Lower leg skin (tissue), 3 donors: Measurements from ENCODE around the gene OSBP2.

Experiments used
- CTCF ChIP-seq, 3 donors: fragments of 450-650 bp; IDR thresholded peaks; one replicate each; pipeline ENCODE4 v1.5.1; 2016; ENCODE audit warnings: antibody characterized with exemption in 3 of 3, mild to moderate bottlenecking in 3 of 3, moderate library complexity in 2 of 3
- POLR2A ChIP-seq, 2 donors: fragments of 450-650 bp; IDR thresholded peaks; one replicate each; pipeline ENCODE4 v1.6.1; 2016 to 2017; ENCODE audit warnings: antibody characterized with exemption in 2 of 2, mild to moderate bottlenecking in 1 of 2, moderate library complexity in 1 of 2

DNA sequence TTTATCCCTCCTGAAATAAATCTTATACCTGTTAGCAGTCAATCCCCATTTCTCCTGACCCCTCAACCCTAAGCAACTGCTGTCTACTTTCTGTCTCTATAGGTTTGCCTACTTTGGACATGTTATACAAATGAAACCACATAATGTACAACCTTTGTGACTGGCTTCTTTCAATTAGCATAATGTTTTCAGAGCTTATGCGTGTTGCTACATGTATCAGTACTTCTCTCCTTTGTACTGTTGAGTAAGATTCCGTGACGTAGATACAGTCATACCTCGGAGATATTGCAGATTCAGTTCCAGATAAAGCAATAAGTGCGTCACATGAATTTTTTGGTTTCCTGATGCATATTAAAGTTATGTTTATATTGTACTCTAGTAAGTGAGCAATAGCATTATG is 146.6 kb downstream of the OSBP2 start:
- TF ChIP-seq CTCF (IDR thresholded peaks at IDR 0.05) (no peak), POLR2A (IDR thresholded peaks at IDR 0.05) (no peak)
